Endothelial cell of umbilical vein (primary cell): ENCODE results near the gene SCN2B. TPM values are rescaled to one million over a fixed set of nuclear protein-coding genes. Genes with fewer than 3 reads are reported as not detected.

Experiments used
- BruUV-seq: library from RNA; stranded (reverse); fragments of 400-500 nt; replicated peaks from 2 replicates; lab custom pipeline; 2021; lab: Mats Ljungman, UMichigan
- CTCF ChIA-PET: fragments of 300-600, 350-600 bp; sonication (Branson Sonifier 250); formaldehyde crosslinking; loops from one replicate; lab custom pipeline; 2021; ENCODE audit warnings: antibody characterized with exemption, inconsistent platforms; lab: Charles Lee
- POLR2A ChIA-PET: fragments of 300-600, 350-600 bp; sonication (Branson Sonifier 250); formaldehyde crosslinking; loops from one replicate; lab custom pipeline; 2021; ENCODE audit warnings: antibody characterized with exemption, inconsistent platforms; lab: Charles Lee
- DNase-seq: peaks from one replicate; pipeline ENCODE4 v3.0.0-alpha.2; 2011; ENCODE audit warnings: low read depth, low spot score
- FAIRE-seq: peaks from 2 replicates; lab custom pipeline; 2011; peaks lifted over from hg19 to GRCh38; lab: Jason Lieb, UNC
- H2AFZ ChIP-seq: 2 replicates; pipeline ENCODE4 v1.6.0; 2012; ENCODE audit warnings: low read depth, low read length, control low read depth, inconsistent platforms
- H3K27ac ChIP-seq: 2 replicates; pipeline ENCODE4 v1.5.1; 2011; ENCODE audit warnings: low read depth, mild to moderate bottlenecking, control low read depth, low read length, moderate library complexity; ENCODE audit not compliant: insufficient read depth
- H3K27me3 ChIP-seq, 2 experiments: 2 replicates each; pipeline versions ENCODE4 v1.6.0 to v1.6.1; 2011; ENCODE audit warnings: low read length in 2 of 2, mixed read lengths in 1 of 2; ENCODE audit not compliant: control insufficient read depth in 2 of 2, insufficient read depth in 2 of 2
- H3K36me3 ChIP-seq, 2 experiments: 2 replicates in 1 of 2; 3 replicates in 1 of 2; pipeline ENCODE4 v1.5.1; 2011; ENCODE audit warnings: low read length in 2 of 2, mild to moderate bottlenecking in 1 of 2, moderate library complexity in 1 of 2; ENCODE audit not compliant: control insufficient read depth in 2 of 2, insufficient read depth in 2 of 2; ENCODE audit errors: extremely low read depth in 1 of 2
- H3K4me1 ChIP-seq: 3 replicates; pipeline ENCODE4 v1.5.1; 2011; ENCODE audit warnings: mild to moderate bottlenecking, low read length; ENCODE audit not compliant: control insufficient read depth, insufficient read depth; ENCODE audit errors: extremely low read depth
- H3K4me2 ChIP-seq: 2 replicates; pipeline ENCODE4 v1.6.1; 2011; ENCODE audit warnings: low read length, control low read depth, mixed read lengths; ENCODE audit not compliant: insufficient read depth
- H3K4me3 ChIP-seq, 3 experiments: fragments of 200-600 bp in 1 of 3; sonication (generic), shearing (Covaris generic) in 1 of 3; replicated peaks in 1 of 3; 2 replicates each; pipeline ENCODE4 v1.5.1; 2011 to 2016; ENCODE audit warnings: control low read depth in 3 of 3, low read length in 3 of 3, mild to moderate bottlenecking in 2 of 3, inconsistent platforms in 1 of 3, low read depth in 1 of 3, moderate library complexity in 1 of 3; ENCODE audit not compliant: insufficient read depth in 1 of 3
- H3K79me2 ChIP-seq: 2 replicates; pipeline ENCODE4 v1.6.0; 2012; ENCODE audit warnings: low read length, inconsistent platforms; ENCODE audit not compliant: control insufficient read depth, insufficient read depth
- H3K9ac ChIP-seq: replicated peaks from 2 replicates; pipeline ENCODE3; 2011; ENCODE audit warnings: low read length, control low read depth; ENCODE audit not compliant: insufficient read depth; ENCODE audit errors: extremely low read depth
- H3K9me1 ChIP-seq: replicated peaks from 3 replicates; pipeline ENCODE4 v1.6.0; 2011; ENCODE audit warnings: mild to moderate bottlenecking, low read length; ENCODE audit not compliant: control insufficient read depth, insufficient read depth; ENCODE audit errors: extremely low read depth
- H3K9me3 ChIP-seq: replicated peaks from 2 replicates; pipeline ENCODE4 v1.5.1; 2012; ENCODE audit warnings: low read length, inconsistent platforms; ENCODE audit not compliant: control insufficient read depth, insufficient read depth
- H4K20me1 ChIP-seq: replicated peaks from 2 replicates; pipeline ENCODE3; 2011; ENCODE audit warnings: mild to moderate bottlenecking, low read length; ENCODE audit not compliant: control insufficient read depth, insufficient read depth; ENCODE audit errors: extremely low read depth
- CTCF ChIP-seq, 2 donors: IDR thresholded peaks; 1 replicate in 1 of 2; 2 replicates in 1 of 2; pipeline ENCODE4 v1.5.1; 2011; ENCODE audit warnings: low read length in 2 of 2, mild to moderate bottlenecking in 2 of 2, moderate library complexity in 2 of 2, control low read depth in 1 of 2, inconsistent platforms in 1 of 2, low read depth in 1 of 2; ENCODE audit not compliant: insufficient read depth in 1 of 2; ENCODE audit errors: extremely low read depth in 1 of 2
- EZH2 ChIP-seq: IDR thresholded peaks from 2 replicates; pipeline ENCODE4 v1.6.1; 2012; ENCODE audit warnings: borderline replicate concordance, low read depth, mild to moderate bottlenecking, moderate library complexity, low read length, inconsistent platforms; ENCODE audit not compliant: severe bottlenecking
- GATA2 ChIP-seq: IDR thresholded peaks from 2 replicates; pipeline ENCODE4 v1.7.0; 2011; ENCODE audit warnings: low read depth, mild to moderate bottlenecking, moderate library complexity, mixed read lengths, low read length; ENCODE audit not compliant: insufficient read length, insufficient read depth
- JUN ChIP-seq: IDR thresholded peaks from 2 replicates; pipeline ENCODE4 v1.6.1; 2011; ENCODE audit warnings: borderline replicate concordance, low read depth; ENCODE audit not compliant: insufficient read length, insufficient read depth
- MYC ChIP-seq: IDR thresholded peaks from one replicate; pipeline ENCODE4 v1.6.1; 2011; ENCODE audit warnings: mild to moderate bottlenecking, low read depth, low read length
- POLR2AphosphoS5 ChIP-seq: IDR thresholded peaks from 2 replicates; pipeline ENCODE4 v1.6.1; 2012; ENCODE audit warnings: low read depth, mild to moderate bottlenecking, control low read depth, low read length, moderate library complexity; ENCODE audit not compliant: insufficient read depth
- dilution Hi-C: fragments of 300-500 bp; cut with MboI; formaldehyde crosslinking; loops from one replicate; pipeline ENCODE4 v1.15.0; 2019; ENCODE audit warnings: low sequenced_read_pairs; ENCODE audit not compliant: extremely low pct_ligation_motif_present
- intact Hi-C: fragments of 100-400 bp; cut with micrococcal nuclease; formaldehyde crosslinking; loops from one replicate; pipeline ENCODE4 v1.10.0; 2022
- polyA plus RNA-seq, 4 experiments: library from polyadenylated mRNA; depleted of rRNA in 3 of 4; stranded (reverse) in 3 of 4; unstranded in 1 of 4; fragments of >200 nt; gene quantifications; 2 replicates each; pipeline versions ENCODE4 v1.2.1 to v1.2.3, GENCODE V29; 2011 to 2012; ENCODE audit warnings: missing spikeins in 1 of 4
- total RNA-seq: library from RNA; stranded (reverse); gene quantifications from 2 replicates; pipeline ENCODE4 v1.2.3, GENCODE V29; 2021

SCN2B gene
- total and polyA plus RNA-seq, 2 donors (not counting 3 experiments of a cell fraction or from before 2014, with no cell fraction given): not detected

- BruUV-seq: no TSS peak
- no peak for FAIRE-seq
- POLR2A ChIA-PET: no interaction called here
Measured at GRCh38 chr11:118172356-118172755, 4.1 kb downstream of the SCN2B start.

More at GRCh38 chr11:118172356-118172755, 4.1 kb downstream of the SCN2B start:
- H2AFZ ChIP-seq: no peak overlapping the region
- CTCF ChIA-PET: interaction anchor here (0.5 to 4.7 kb wide), 36 partner anchors 9 to 551 kb away, joined by 3 to 112 read pairs (median 4); partner anchors contain the start of genes MPZL2 and SCN4B
- no peak overlapping the region for H3K9ac ChIP-seq
- H3K36me3 ChIP-seq: no peaks in the 10 kb centered on the region
- H4K20me1 ChIP-seq: no peaks in the 10 kb centered on the region
- H3K9me1 ChIP-seq: no peaks in the 10 kb centered on the region
- no peaks in the 10 kb centered on the region for H3K79me2 ChIP-seq
- H3K9me3 ChIP-seq: no peaks in the 10 kb centered on the region
- dilution Hi-C loops: no loop called here
- no peak overlapping the region for H3K27ac ChIP-seq
- no peak overlapping the region for H3K4me2 ChIP-seq
- TF ChIP-seq EZH2 (peak; percentile 5), GATA2 (no peak), POLR2AphosphoS5 (no peak), CTCF (IDR thresholded peaks at IDR 0.05; ENCODE audit: extremely low read depth in 1 of 2, insufficient read depth in 1 of 2, low read depth in 1 of 2, low read length in 2 of 2) (no peak), JUN (no peak), MYC (no peak)
- H3K4me3 ChIP-seq: no peak overlapping the region
- H3K4me1 ChIP-seq: no peaks in the 10 kb centered on the region
- no peak for DNase-seq
- peaks cover 23 to 32% of the 10 kb centered on the region in 2 experiments for H3K27me3 ChIP-seq
- intact Hi-C loops: no loop called here
